IgD-negative memory B cell (primary cell): ENCODE results near the gene NCAPD2. TPM values are rescaled to one million over a fixed set of nuclear protein-coding genes. Genes with fewer than 3 reads are reported as not detected.
"Not testable (repeated sequence)": the region's sequence is repeated elsewhere in the genome, so short reads cannot be mapped to it uniquely, and the experiment has no call there.

Source experiments
- H3K27ac Mint-ChIP-seq, 3 donors: one replicate each; pipeline ENCODE4 v1.8.0; 2020 to 2022; ENCODE audit warnings: mild to moderate bottlenecking in 3 of 3, mixed read lengths in 3 of 3, moderate library complexity in 1 of 3
- H3K27me3 Mint-ChIP-seq: one replicate; pipeline ENCODE4 v1.8.0; 2021; ENCODE audit warnings: mixed read lengths
- H3K36me3 Mint-ChIP-seq: one replicate; pipeline ENCODE4 v1.8.0; 2020; ENCODE audit warnings: mild to moderate bottlenecking, mixed read lengths
- H3K4me1 Mint-ChIP-seq, 3 donors: one replicate each; pipeline ENCODE4 v1.8.0; 2020 to 2022; ENCODE audit warnings: mixed read lengths in 3 of 3, mild to moderate bottlenecking in 1 of 3
- H3K4me3 Mint-ChIP-seq, 4 donors: one replicate each; pipeline ENCODE4 v1.8.0; 2020 to 2022; ENCODE audit warnings: mild to moderate bottlenecking in 4 of 4, mixed read lengths in 4 of 4, moderate library complexity in 3 of 4
- H3K9me3 Mint-ChIP-seq, 3 donors: one replicate each; pipeline ENCODE4 v1.8.0; 2020 to 2021; ENCODE audit warnings: mixed read lengths in 3 of 3, mild to moderate bottlenecking in 1 of 3
- polyA plus RNA-seq: library from polyadenylated mRNA; unstranded; fragments of 300-500 nt; fragmentation: Illumina TruSeq; gene quantifications from one replicate; pipeline ENCODE4 v1.2.3, GENCODE V29; 2021

Gene NCAPD2
- polyA plus RNA-seq, 1 donor from 2014 or later, result 21.1 TPM

DNA sequence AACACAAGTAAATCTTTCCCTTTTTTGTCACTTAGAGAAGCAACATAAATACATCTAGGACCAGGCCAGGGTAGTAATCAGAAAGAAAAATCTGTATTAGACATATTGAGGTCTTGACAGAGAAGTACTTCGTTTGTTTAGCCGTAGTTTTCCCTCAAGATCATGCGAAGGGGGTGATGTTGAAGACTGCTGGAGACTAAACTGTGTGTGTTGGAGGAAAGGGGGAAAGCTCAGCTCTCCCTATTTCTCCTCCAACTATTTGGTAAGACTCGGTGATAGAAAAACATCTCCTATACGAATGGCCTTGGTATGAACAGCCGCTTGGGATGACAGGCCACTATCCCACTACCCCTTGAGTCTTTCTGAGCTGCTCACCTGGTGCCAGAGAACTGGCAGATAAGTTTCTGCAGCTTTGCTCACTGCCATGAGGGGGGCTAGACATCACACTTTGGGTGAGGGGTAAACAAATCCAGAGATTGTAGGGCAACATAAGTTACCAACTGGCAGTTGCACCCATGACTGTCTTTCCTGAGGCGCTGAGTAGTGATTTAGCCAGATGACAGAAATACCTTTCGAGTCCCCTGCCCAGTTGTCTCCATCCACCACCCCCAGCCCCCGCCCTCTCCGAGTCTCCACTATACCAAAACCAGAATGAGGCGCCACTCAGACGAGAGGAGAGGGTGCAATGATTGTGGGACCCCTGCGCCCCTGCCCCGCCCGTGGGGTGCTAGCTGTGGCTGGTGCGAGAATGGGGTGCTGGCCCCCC is 24.1 kb upstream of the NCAPD2 start:
- Mint-ChIP-seq H3K4me3 (peak overlapping the region; percentile 90 to 98 (median 97)), H3K36me3 (peaks cover 6% of the 10 kb centered on the region), H3K4me1 (peaks cover 33 to 48% (median 39%) of the 10 kb centered on the region in 3 donors), H3K9me3 (no peaks in the 10 kb centered on the region), H3K27me3 (peaks cover 1% of the 10 kb centered on the region), H3K27ac (peak overlapping the region; percentile 86 to 96 (median 95))

DNA sequence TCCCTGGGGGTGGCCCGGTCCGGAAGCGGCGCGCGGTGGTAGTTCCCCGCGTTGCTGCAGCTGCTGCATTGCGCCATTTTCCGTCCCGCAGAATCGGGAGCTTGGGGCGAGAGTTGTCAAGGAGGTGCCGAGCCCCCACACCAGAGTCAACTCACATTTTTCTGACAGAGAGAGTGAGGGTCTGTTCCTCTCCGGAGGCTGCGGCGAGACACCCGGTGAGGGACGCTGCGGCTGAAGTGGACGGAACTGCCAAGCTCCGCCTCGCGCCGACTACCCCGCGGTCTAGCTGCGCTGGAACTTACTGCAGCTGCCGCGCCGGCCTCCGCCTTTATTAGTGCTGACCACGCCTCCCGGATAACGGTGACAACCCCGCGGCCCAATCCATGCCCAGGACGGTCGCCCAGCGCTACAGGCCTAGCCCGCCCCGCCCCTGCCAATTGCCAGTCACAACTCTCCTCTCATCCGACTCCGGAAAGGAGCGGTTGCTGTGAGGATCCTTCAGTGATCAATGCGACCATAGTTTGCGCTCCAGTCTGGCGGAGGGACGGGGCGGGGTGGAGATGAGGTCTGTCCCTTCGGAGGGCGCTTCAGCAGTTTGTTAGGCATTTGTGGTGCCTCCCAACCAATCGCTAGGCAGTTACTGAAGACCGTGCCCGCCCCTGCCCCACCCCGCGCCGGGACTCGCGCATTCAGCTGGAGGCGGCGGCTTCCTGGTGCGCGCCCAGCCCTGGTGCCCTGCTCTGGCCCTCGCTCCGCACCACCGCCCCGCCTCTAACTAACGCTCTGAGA is 23.3 kb upstream of the NCAPD2 start, which contains the start of gene VAMP1:
TSS of gene VAMP1 (minus strand) at position 303 of the 789 bp plus-strand sequence. CDS start at position 157, 146 bp downstream.
- Mint-ChIP-seq H3K4me1 (peaks cover 30 to 45% (median 36%) of the 10 kb centered on the region in 3 donors), H3K36me3 (peaks cover 6% of the 10 kb centered on the region), H3K27me3 (peaks cover 1% of the 10 kb centered on the region), H3K27ac (peak within 1 kb of the TSS; percentile 86 to 96 (median 95)), H3K4me3 (peak within 1 kb of the TSS; percentile 90 to 98 (median 97)), H3K9me3 (no peaks in the 10 kb centered on the region)

DNA sequence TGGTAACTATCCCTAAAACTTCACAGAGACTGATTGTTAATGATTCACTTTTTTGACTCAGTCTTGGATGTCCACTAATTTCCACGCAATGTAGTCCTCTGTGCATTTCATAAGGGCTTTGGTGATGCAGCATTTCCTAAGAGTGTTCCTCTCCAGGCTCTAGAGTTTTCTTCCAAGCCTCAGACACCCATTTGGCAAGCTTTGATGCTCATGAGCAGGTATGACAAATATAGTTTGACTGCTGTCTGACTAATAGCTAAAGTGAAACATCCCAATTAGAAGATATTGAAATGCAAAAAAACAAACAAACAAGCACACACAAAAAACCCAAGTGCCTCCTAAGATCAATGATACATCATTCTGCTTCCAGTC is 21.9 kb upstream of the NCAPD2 start:
- Mint-ChIP-seq H3K9me3 (no peaks in the 10 kb centered on the region), H3K4me1 (peaks cover 23 to 33% (median 25%) of the 10 kb centered on the region in 3 donors), H3K27ac (no peak overlapping the region), H3K36me3 (peaks cover 4% of the 10 kb centered on the region), H3K27me3 (peaks cover 1% of the 10 kb centered on the region), H3K4me3 (peak overlapping the region; percentile 0 to 96 (median 66))

DNA sequence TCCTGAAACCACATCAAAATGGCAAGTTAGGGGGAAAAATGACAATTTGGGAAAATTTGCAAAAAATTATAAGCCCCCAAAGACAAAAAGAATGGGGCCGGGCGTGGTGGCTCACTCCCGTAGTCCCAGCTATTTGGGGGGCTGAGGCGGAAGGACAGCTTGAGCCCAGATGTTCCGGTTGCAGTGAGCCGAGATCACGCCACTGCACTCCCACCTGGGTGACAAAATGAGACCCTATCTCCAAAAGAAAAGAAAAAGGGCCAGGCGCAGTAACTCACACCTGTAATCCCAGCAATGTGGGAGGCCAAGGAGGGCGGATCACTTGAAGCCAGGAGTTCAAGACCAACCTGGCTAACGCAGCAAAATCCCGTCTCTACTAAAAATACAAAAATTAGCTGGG is 21.4 kb upstream of the NCAPD2 start:
- no peaks in the 10 kb centered on the region for H3K9me3 Mint-ChIP-seq
- H3K27ac Mint-ChIP-seq, result no peak overlapping the region
- H3K4me1 Mint-ChIP-seq, result peaks cover 20 to 28% (median 20%) of the 10 kb centered on the region in 3 donors
- H3K36me3 Mint-ChIP-seq, result no peaks in the 10 kb centered on the region
- H3K4me3 Mint-ChIP-seq, result peak overlapping the region in 1 of 4 donors; percentile 96
- peaks cover 1% of the 10 kb centered on the region for H3K27me3 Mint-ChIP-seq

DNA sequence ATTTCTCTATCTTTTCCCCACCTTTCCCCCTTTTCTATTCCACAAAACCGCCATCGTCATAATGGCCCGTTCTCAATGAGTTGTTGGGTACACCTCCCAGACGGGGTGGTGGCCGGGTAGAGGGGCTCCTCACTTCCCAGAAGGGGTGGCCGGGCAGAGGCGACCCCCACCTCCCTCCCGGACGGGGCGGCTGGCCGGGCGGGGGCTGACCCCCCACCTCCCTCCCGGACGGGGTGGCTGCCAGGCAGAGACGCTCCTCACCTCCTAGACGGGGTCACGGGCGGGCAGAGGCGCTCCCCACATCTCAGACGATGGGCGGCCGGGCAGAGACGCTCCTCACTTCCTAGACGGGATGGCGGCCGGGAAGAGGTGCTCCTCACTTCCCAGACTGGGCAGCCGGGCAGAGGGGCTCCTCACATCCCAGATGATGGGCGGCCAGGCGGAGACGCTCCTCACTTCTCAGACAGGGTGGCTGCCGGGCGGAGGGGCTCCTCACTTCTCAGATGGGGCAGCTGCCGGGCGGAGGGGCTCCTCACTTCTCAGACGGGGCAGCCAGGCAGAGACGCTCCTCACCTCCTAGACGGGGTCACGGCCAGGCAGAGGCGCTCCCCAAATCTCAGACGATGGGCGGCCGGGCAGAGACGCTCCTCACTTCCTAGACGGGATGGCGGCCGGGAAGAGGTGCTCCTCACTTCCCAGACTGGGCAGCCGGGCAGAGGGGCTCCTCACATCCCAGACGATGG is 18.5 kb upstream of the NCAPD2 start:
- H3K4me3 Mint-ChIP-seq, H3K4me1 Mint-ChIP-seq, H3K36me3 Mint-ChIP-seq, H3K27me3 Mint-ChIP-seq, H3K9me3 Mint-ChIP-seq, H3K27ac Mint-ChIP-seq: not testable (repeated sequence)

DNA sequence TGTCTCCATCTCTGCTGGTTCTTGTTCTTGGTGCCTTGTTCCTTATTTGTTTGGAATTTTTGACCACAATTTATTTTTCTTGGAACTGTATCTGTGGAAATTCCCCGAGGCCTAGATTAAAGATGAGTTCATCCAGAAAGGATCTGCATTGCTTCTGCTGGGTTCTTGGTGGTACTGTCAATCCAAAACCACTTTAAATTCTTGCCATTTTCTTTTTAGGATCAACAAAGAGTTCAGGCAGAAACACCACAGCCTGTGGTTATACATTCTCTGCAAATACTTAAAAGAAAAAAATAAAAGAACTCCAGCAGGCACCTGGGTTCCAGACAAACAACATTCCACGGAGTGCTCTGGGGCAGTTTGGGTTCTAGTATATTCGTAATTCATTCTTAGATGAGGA is 17.4 kb upstream of the NCAPD2 start:
- H3K4me1 Mint-ChIP-seq, result peaks cover 0 to 2% (median 2%) of the 10 kb centered on the region in 3 donors
- no peak overlapping the region for H3K27ac Mint-ChIP-seq
- no peak overlapping the region for H3K4me3 Mint-ChIP-seq
- no peaks in the 10 kb centered on the region for H3K9me3 Mint-ChIP-seq
- H3K27me3 Mint-ChIP-seq, result peaks cover 1% of the 10 kb centered on the region
- no peaks in the 10 kb centered on the region for H3K36me3 Mint-ChIP-seq

DNA sequence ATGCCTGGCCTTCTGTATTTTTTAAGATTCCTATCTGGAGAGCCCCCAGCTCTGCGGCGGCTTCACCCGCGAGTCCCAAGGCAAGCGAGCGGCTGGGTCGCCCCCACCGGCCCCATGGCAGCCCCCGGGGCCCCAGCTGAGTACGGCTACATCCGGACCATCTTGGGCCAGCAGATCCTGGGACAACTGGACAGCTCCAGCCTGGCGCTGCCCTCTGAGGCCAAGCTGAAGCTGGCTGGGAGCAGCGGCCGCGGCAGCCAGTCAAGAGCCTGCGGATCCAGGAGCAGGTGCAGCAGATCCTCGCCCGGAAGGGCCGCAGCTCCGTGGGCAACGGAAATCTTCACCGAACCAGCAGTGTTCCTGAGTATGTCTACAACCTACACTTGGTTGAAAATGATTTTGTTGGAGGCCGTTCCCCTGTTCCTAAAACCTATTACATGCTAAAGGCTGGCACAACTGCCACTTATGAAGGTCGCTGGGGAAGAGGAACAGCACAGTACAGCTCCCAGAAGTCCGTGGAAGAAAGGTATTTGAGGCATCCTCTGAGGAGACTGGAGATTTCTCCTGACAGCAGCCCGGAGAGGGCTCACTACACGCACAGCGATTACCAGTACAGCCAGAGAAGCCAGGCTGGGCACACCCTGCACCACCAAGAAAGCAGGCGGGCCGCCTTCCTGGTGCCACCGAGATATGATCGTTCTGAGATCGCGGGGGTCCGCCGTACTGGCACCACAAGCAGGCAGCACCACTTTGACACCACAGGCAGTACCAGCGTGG is 16.1 kb upstream of the NCAPD2 start:
- not testable (repeated sequence) for H3K4me1 Mint-ChIP-seq, H3K9me3 Mint-ChIP-seq, H3K4me3 Mint-ChIP-seq, H3K27ac Mint-ChIP-seq, H3K27me3 Mint-ChIP-seq, H3K36me3 Mint-ChIP-seq

DNA sequence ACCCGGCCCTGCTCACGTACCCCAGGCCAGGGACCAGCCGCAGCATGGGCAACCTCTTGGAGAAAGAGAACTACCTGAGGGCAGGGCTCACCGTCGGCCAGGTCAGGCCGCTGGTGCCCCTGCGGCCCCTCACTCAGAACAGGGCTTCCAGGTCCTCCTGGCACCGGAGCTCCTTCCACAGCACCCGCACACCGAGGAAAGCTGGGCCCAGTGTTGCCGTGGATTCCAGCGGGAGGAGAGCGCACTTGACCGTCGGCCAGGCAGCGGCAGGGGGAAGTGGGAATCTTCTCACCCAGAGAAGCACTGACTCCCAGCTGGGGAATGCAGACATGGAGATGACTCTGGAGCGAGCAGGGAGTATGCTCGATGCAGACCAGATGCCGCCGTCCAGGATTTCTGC is 15.5 kb upstream of the NCAPD2 start:
- Mint-ChIP-seq H3K36me3 (no peaks in the 10 kb centered on the region), H3K4me3 (no peak overlapping the region), H3K9me3 (no peaks in the 10 kb centered on the region), H3K27ac (no peak overlapping the region), H3K27me3 (peaks cover 1% of the 10 kb centered on the region), H3K4me1 (peaks cover 0 to 2% (median 0%) of the 10 kb centered on the region in 3 donors)

DNA sequence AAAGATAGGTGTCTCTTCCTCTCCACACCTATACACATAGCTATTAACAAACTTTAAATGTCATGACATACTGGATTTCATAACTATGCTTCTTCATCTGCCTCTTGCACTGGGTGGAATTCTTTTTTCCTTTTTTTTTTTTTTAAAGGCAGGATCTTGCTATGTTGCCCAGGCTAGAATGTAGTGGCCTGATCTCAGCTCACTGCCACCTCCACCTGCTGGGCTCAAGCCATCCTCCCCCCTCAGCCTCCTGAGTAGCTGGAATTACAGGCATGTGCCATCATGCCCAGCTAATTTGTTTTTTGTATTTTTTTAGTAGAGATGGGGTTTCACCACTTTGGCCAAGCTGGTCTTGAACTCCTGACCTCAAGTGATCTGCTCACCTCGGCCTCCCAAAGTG is 5.7 kb upstream of the NCAPD2 start:
- Mint-ChIP-seq H3K9me3 (no peaks in the 10 kb centered on the region), H3K4me1 (peaks cover 5 to 9% (median 6%) of the 10 kb centered on the region in 3 donors), H3K4me3 (peak overlapping the region in 1 of 4 donors; percentile 5), H3K36me3 (no peaks in the 10 kb centered on the region), H3K27me3 (no peaks in the 10 kb centered on the region), H3K27ac (no peak overlapping the region)

DNA sequence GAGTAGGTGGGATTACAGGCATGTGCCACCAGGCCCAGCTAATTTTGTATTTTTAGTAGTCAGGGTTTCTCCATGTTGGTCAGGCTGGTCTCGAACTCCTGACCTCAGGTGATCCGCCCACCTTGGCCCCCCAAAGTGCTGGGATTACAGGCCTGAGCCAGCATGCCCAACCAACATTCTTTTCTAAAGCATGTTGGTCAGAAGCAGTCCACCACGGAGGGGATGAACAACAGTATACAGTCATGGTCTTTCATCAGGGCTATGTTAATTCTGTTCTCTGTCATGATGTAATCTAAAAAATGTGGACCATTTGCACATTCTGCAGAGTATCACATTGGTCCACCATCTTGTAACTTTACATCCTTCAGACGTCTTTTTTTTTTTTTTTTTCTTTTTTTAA is 4.5 kb upstream of the NCAPD2 start:
- no peak overlapping the region for H3K27ac Mint-ChIP-seq
- peaks cover 7 to 9% (median 8%) of the 10 kb centered on the region in 3 donors for H3K4me1 Mint-ChIP-seq
- H3K9me3 Mint-ChIP-seq, result no peaks in the 10 kb centered on the region
- no peak overlapping the region for H3K4me3 Mint-ChIP-seq
- H3K27me3 Mint-ChIP-seq, result no peaks in the 10 kb centered on the region
- no peaks in the 10 kb centered on the region for H3K36me3 Mint-ChIP-seq

DNA sequence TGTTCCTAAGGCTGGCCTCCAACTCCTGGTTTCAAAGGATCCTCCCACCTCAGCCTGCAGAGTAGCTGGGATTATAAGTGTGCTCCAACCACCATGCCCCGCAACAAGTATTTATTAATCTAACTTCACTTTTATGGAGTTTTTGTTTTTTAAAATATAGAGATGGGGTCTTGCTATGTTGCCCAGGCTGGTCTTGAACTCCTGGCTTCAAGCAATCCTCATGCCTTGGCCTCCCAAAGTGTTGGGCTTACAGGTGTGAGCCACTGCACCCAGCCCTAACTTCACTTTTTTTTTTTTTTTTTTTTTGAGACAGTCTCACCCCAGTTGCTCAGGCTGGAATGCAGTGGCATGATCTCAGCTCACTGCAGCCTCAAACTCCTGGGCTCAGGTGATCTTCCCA is 3.2 kb upstream of the NCAPD2 start:
- H3K9me3 Mint-ChIP-seq, H3K36me3 Mint-ChIP-seq, H3K27ac Mint-ChIP-seq, H3K27me3 Mint-ChIP-seq: not testable (repeated sequence)
- H3K4me1 Mint-ChIP-seq, result peaks cover 15 to 21% (median 19%) of the 10 kb centered on the region in 3 donors
- H3K4me3 Mint-ChIP-seq, result peak overlapping the region in 1 of 4 donors; percentile 29

DNA sequence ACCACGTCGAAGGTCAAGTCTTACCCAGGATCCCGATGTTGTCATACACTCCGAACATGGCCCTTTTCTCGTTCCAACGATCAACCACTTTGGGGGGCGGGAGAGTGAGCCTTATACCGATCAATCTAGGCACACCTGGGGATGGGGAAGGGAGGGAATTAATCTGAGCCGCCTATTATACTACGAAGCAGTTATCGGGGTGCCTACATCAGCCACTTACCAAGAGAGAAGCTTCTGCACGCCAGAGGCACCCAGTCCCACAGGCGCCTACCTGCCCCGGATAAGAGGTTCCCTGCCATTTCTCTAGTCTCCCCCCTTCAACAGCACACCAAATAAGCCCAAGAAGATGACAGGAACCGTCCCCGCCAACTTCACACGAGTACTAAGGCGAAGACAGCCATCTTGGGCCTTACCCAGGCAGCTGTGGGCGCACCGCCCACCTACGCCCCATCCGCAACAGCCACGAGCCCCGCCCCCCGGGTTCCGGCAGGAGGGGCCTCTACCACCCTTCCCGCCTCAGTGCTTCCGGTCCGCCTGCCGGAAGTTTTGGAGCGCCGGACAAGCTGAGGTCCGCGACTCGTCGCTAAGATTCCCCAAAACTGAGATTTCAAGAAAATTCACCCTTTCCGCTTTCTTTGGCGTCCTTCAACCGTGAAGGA is 935 bp upstream of the NCAPD2 start, which contains the start of gene MRPL51:
TSS of gene MRPL51 (minus strand) at position 425 of the 659 bp plus-strand sequence. CDS start at position 299, 126 bp downstream.
- Mint-ChIP-seq H3K36me3 (no peaks in the 10 kb centered on the region), H3K4me1 (peaks cover 16 to 21% (median 19%) of the 10 kb centered on the region in 3 donors), H3K27me3 (no peaks in the 10 kb centered on the region), H3K27ac (peak within 1 kb of the TSS; percentile 83 to 99 (median 97)), H3K4me3 (peak within 1 kb of the TSS; percentile 88 to 99 (median 97)), H3K9me3 (no peaks in the 10 kb centered on the region)

DNA sequence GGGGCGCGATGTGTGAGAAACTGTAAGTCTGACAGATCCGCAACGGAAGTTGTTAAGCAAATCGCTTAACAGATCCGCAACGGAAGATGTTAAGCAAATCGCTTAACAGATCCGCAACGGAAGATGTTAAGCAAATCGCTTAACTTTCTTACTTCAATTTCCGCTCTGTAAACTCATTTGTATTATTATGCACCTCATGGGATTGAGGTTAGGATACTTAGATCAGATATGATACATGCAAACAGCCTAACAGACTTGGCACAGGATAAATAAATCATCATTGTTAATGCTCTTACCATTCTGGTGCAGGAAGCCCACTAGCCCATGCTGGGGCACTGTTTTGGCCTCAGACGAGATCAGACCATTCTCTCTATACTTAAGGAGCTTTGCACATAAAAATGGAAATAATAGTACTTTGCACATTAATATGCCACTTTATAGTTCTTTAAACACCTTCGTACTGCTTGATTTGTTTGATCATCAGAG is 399 bp downstream of the NCAPD2 start:
- no peaks in the 10 kb centered on the region for H3K9me3 Mint-ChIP-seq

More for the DNA sequence above, 399 bp downstream of the NCAPD2 start:
- H3K27ac Mint-ChIP-seq, result peak overlapping the region; percentile 83 to 99 (median 90)
- no peaks in the 10 kb centered on the region for H3K27me3 Mint-ChIP-seq
- peaks cover 3% of the 10 kb centered on the region for H3K36me3 Mint-ChIP-seq
- peaks cover 18 to 21% (median 19%) of the 10 kb centered on the region in 3 donors for H3K4me1 Mint-ChIP-seq
- H3K4me3 Mint-ChIP-seq, result peak overlapping the region; percentile 88 to 99 (median 97)
